SH-SY5Y (cell line): ENCODE data around the gene GSN.

ENCODE experiments used
- GATA2 ChIP-seq: IDR thresholded peaks from 2 replicates; pipeline ENCODE4 v1.6.1; 2011; ENCODE audit warnings: mild to moderate bottlenecking, low read depth, low read length
- GATA3 ChIP-seq: IDR thresholded peaks from 2 replicates; pipeline ENCODE4 v1.6.1; 2011; ENCODE audit warnings: low read depth, mild to moderate bottlenecking, low read length, moderate library complexity

DNA sequence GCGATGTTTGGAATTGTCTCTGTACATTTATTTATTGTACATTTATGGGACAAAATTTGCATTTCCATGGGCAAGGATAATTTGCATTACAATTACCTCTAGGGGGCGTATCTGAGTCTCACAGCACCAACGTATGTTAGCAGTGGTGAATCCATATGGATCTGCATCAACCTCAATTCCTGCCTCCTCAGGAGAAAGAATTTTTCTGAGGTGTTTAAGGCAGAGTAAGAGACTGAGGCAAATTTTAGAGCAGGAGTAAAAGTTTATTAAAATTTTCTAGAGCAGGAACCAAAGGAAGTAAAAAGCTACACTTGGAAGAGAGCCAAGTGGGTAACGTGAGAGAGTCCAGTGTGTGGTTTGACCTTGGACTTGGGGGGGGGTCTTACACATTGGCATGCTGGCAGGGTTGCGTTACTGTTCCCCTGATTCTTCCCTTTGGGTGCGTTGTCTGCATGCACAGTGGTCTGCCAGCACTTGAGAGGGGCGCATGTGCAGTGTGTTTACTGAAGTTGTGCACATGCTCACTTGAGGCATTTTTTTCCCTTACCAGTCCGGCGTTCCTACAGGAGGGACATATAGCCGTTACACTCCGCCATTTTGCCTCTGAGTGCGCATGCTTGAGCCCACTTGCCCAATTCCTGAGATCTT, 45.3 kb upstream of the GSN start:
- TF ChIP-seq GATA3 (no peak), GATA2 (no peak)
